Occipital lobe (tissue), 3 donors: ENCODE results near the gene ISM2. TPM values are rescaled to one million over a fixed set of nuclear protein-coding genes. Genes with fewer than 3 reads are reported as not detected.

Source experiments
- DNase-seq: peaks from one replicate; lab custom pipeline; 2025; lab: John Stamatoyannopoulos, UW
- small RNA-seq: library from RNA; depleted of rRNA; stranded (forward); fragments of <200 nt; gene quantifications from one replicate; pipeline ENCODE3, GENCODE V24; 2014
- total RNA-seq: library from RNA; depleted of rRNA; stranded (reverse); fragments of >200 nt; gene quantifications from one replicate; pipeline ENCODE4 v1.2.3, GENCODE V29; 2014

ISM2 gene
- total RNA-seq, 1 donor from 2014 or later = 0.78 TPM

DNA sequence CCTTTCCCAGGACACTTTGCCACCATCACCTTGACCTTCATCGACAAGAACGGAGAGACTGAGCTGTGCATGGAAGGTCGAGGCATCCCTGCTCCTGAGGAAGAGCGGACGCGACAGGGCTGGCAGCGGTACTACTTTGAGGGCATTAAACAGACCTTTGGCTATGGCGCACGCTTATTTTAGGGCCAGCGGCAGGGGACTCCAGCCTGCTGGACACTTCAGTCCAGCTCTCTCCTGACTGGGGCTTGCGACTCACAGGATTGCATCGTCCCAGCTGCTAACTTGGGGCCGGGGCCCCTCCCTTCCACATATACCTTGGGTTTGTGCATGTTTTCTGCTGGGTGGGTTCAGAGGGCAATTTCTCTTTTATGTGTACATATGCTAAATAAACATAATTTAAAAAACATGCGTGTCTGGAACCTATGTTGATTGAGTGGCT, 29.5 kb downstream of the ISM2 start:
- no peak for DNase-seq

DNA sequence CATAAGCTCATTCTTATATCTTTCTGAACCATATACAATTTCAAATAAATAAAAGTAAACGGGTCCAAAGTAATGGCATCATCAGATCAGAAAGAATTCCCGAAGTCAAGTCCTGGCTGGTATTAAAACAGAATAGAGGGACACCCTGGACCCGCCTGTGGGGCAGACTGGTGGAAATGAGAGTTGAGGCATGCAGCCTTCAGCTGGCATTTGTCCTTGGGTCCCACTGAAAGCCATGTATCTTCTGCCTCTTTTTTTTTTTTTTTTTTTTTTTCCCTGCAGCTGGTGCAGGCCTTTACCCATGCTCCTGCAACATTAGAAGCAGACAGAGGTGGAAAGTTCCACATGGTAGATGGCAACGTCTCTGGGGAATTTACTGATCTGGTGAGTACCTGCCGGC, 30.8 kb downstream of the ISM2 start:
- no peak for DNase-seq

DNA sequence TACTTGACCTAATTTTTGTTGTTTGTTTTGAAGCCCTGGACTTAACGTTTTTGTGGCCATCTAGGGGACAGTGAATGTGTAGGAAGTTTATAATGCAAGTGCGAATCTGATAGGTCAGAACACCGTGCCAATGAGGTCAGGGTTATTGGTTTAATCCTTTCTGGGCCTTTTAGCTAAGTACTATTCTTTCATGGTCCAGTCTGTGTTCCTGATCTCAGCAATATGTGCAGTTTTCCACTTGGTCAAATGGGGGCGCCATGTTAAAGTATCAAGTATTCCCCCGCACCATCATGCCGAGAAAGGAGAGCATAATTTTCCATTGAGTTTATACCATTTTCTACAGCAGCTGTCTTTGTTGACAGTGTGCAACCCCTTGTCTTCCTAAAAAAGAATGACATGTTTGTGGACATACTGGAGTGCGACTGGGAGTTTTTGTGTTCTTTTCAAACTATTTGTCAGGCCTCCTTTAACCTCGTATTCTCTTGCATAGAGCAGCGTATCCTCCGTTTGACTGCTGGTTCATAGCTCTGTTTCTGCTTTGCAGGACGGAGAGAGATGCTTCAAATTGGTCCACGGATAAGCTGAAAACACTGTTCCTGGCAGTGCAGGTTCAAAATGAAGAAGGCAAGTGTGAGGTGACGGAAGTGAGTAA, 39.4 kb downstream of the ISM2 start:
- peak; percentile 26 for DNase-seq

DNA sequence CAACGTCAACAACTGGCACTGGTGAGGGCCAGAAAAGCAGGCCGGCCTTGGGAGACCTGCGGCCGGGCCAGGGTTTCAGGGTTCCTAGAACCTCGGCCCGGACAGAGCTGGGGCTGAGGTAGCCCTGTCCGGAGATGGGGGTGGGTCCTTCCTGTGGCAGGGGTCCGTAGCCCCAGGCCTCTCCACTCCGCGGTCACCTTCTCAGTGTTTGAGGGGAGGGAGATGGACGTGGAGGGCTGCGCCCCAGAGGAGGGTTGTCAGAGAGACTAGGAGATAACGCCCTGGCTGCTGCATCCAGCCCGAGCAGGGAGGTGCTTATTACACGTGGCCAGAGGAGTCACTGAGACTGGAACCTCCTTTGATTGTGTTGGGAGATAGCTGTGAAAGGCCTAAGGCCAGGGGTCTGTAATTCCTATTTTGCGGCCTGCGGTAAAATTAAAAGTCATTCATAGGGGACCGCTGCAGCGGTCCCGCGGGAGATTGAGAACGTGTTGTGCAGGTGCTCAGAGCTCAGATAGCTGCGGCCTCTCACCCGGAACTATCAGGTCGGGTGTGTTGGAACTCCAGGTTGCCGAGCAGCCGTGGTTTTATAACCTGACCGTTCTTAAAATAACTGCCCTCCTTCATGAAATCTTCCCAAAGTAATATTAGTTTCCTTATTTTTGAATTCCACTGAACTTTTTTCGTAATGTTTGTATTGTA, 40.2 kb downstream of the ISM2 start:
- no peak for DNase-seq

DNA sequence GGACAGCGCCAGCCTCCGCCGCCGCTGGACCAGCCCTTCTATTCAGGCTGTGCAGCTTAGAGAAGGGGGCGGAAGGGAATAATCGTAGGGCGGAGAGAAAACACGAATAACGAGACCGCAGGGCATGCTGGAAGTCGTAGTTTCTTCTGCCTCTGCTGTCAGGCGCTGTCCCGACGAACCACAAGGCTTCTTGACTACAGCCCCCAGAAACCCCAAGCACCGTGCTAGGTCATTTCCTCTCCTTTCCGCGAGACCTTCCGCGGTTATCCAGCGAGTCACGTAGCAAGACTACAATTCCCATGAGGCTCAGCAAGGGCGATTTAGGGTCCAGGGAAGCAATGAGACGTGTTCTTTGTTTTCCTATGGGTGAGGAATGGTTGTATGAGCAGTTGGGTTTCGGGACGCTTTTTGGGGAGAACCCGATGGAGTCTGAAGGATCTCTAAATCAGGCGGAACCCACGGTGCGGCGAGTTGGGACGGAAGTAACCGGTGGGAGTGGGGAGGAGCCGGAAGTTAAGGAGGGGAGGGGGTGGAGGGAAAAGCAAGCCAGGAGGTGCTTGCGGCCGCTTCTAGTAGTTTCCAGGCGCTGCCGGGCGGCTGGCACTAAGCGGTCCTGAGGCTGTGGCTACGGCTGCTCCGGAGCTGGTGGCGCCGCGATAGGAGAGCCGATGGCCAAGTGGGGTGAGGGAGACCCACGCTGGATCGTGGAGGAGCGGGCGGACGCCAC, 40.9 kb downstream of the ISM2 start, which contains the start of the genes AHSA1 and VIPAS39:
TSS of gene AHSA1 (plus strand) at position 572 of the 727 bp plus-strand sequence. CDS start at position 669, 97 bp downstream.
TSS of gene VIPAS39 (minus strand) at position 80 of the 727 bp plus-strand sequence. CDS start 3,499 bp downstream, outside the sequence.
- DNase-seq = peak; percentile 97

DNA sequence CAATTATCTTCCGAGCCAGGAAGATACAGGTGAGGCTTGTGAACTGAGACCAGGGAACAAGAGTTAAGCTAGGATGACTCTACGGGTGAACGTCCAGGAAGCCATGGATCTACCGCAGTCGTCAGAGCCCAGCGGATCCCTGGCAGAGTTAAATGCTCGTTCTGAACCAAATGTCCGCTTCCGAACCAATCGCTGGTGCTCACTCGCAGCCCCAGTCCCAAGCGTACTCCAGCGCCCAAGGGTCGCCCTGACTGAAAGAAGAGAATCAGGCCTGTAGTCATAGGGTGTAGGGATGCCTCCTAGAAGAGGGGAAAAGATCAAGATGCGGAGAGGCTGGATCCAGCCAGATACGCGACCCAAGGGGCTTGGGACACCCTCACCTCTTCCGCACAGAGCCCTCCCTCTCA, 41.5 kb downstream of the ISM2 start:
- no peak for DNase-seq

DNA sequence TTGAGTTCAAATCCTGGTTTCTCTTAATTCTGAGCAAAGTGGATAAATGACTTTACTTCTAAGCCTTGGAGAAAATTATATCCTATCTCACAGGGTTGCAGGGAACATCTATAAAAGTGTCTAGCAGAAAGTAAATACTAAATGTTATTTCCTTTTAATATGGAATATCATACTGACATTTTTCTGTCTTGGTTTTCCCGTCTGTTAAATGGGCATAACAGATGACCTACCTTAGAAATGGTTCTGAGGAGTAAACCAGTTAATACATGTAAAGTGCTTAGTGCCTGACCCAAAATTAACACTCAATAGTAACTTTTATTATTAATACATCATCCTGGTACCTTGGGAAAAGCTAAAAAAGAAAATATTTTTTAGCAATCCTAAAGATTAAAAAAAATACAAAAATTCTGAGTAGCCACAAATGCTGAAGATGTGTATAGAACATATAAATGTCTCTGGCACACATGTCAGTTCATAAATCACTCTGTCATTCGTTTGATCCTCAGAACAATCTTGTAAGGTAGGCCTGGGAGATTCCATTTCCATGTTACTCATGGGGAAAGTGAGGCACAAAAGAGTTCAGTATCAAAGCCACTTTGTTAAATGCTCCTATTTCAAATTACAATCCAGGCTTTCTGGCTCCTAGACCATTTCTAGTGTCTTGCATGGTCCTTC, 42.5 kb downstream of the ISM2 start:
- no peak for DNase-seq

DNA sequence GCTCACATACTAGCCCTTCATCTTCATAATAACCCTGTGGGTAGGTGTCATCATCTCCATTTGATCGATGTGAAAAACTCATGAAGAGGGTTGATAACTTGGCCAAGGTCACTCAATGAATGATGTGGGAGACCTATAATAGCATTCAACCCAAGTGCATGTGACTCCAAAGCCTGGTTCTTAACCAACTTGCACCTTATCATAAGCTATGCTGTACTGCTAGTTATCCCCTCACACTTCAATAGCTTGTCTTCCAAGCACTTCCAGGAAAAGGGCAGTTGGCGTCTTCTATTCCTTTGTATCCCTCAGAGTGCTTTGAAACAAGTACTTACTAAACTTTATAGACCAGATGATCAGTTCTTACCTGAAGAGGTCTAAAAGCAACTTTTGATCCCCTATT, 56.4 kb downstream of the ISM2 start:
- no peak for DNase-seq

DNA sequence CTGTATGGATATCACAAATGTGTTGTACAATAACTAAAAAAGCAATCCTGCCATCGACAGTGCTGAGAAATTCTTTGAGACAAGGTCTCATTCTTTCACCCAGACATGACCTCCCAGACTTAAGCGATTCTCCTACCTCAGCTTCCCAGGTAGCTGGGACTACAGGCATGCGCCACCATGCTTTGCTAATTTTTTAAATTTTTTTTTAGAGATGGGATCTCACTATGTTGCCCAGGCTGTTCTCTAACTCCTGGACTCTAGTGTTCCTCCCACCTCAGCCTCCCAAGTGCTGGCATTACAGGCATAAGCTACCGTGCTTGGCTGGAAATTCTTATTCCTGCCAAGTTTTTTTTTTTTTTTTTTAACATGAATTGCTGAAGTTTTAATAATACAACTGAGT, 58.8 kb downstream of the ISM2 start:
- DNase-seq = no peak

DNA sequence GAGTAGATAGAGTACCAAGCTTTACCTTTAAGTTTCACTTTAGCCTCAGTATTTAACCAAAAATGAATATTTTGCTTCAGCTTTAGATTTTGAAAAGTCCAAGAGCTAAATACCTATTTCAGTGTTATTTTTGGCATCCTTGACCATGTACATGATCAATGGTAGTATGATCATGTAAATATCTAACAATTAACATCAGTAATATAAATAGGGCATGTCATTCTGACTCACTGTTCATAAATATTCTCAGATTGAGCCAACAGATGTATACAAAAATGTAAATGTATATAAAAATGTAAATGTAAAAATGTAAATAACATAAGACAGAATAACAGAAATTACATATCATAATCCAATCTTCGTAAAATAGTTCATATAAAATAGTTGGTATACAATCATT, 60.0 kb downstream of the ISM2 start:
- DNase-seq = no peak

DNA sequence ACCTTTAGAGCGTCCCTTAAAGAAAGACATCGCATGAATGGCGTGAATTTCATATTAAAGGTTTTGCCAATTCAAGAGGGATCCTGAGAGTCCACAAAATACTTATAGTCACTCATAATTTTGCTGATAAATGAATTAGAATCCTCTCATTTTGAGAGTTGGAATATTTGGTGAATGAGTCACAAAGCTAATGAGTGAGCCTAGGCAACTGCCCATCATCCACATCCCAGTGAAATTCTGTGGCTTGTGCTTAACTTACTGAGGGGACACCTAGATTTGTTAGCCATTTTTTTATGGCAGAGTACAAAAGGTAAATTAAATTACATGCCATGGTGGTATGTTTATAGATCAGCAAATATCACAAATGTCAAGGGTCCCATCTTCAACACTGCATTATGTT, 62.6 kb downstream of the ISM2 start:
- no peak for DNase-seq

DNA sequence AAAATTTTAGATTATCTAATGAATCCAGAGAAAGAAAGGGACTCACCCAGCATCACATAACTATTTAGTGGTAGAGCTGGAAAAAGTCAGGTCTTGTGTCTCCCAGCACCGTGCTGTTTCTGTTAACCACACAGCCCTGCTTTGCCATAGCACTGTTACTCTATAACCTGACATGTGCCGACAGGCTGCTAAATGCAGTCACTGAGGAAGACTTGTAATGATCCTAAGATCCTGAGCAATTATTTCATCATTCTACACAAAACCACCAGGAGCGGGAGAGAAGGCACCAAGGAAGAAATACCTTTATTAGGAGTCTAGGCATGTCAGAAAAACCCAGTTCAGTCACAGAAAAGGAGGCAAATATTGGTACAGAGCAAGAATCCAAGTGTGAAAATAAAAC, 72.2 kb downstream of the ISM2 start:
- DNase-seq = no peak

DNA sequence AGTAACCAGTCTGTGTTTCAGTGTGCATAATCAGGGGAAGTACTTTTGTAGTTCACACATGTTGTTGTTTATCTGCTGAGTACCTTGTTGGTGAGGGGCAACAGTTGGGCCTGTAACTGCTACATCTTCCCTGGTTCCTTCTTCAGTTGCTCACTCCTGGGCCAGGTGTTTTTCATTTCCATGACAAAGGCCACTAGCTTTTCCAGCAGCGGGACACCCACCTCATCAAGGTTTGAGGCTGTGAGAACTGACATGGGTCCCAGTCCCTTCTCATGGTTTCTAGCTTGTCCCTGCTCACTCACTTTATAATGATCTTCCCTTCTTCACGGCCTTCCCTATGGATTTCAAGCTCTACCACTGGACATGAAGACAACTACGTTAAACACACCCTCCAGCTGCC, 73.8 kb downstream of the ISM2 start:
- no peak for DNase-seq

Small RNA genes within 50 kb of the gene (small RNA-seq; reads per million reads assigned to genes)
- gene RF00404 (not detected), gene RN7SL587P (not detected)

Other genes with a start within 250 kb of the ISM2 start
- gene NGB, start 227.6 kb downstream of the ISM2 start, total RNA-seq = 4.1 TPM
- gene POMT2, start 177.9 kb downstream of the ISM2 start, total RNA-seq = 11.5 TPM
- 6.7 TPM for gene GSTZ1, start 177.8 kb downstream of the ISM2 start, total RNA-seq
- gene TMED8, start 121.7 kb downstream of the ISM2 start, total RNA-seq = 27.6 TPM
- gene SAMD15, start 121.4 kb downstream of the ISM2 start, total RNA-seq = 8.1 TPM
- gene NOXRED1, start 75.3 kb downstream of the ISM2 start, total RNA-seq = 0.16 TPM
- 30.6 TPM for gene VIPAS39, start 41.2 kb downstream of the ISM2 start, total RNA-seq
- 79.1 TPM for gene AHSA1, start 40.7 kb downstream of the ISM2 start, total RNA-seq
- 29.2 TPM for gene SPTLC2, start 117.8 kb upstream of the ISM2 start, total RNA-seq
- 12.2 TPM for gene ALKBH1, start 209.2 kb upstream of the ISM2 start, total RNA-seq
- 59.6 TPM for gene SLIRP, start 209.3 kb upstream of the ISM2 start, total RNA-seq